Spinal cord (tissue), 10 donors: ENCODE measurements around the gene MEN1. TPM values are rescaled to one million over a fixed set of nuclear protein-coding genes. Genes with fewer than 3 reads are reported as not detected.

Source experiments
- DNase-seq, 6 donors: peaks; one replicate each; pipeline versions ENCODE4 v3.0.0 to v3.0.0-alpha.2; 2013 to 2015; ENCODE audit warnings: low spot score in 6 of 6, low read depth in 4 of 6
- H3K27ac ChIP-seq: one replicate; pipeline ENCODE4 v1.5.1; 2013; ENCODE audit warnings: low read depth, low read length, control low read depth
- H3K27me3 ChIP-seq: one replicate; pipeline ENCODE4 v1.6.1; 2013; ENCODE audit warnings: low read length; ENCODE audit not compliant: control insufficient read depth, insufficient read depth
- H3K36me3 ChIP-seq: one replicate; pipeline ENCODE4 v1.6.1; 2013; ENCODE audit warnings: low read length; ENCODE audit not compliant: control insufficient read depth, insufficient read depth
- H3K4me1 ChIP-seq: one replicate; pipeline ENCODE4 v1.6.1; 2013; ENCODE audit warnings: low read length; ENCODE audit not compliant: control insufficient read depth, insufficient read depth
- H3K4me3 ChIP-seq: one replicate; pipeline ENCODE4 v1.5.1; 2013; ENCODE audit warnings: low read depth, low read length, control low read depth
- H3K9me3 ChIP-seq: one replicate; pipeline ENCODE4 v1.6.1; 2013; ENCODE audit warnings: low read length; ENCODE audit not compliant: control insufficient read depth, insufficient read depth
- WGBS: methylation state at CpG from one replicate; pipeline ENCODE4 v1.1.5; 2013; ENCODE audit warnings: missing lambda C conversion rate; ENCODE audit not compliant: insufficient coverage; 5-methylcytosine and 5-hydroxymethylcytosine counted together
- polyA plus RNA-seq, 2 donors: library from polyadenylated mRNA; unstranded; fragments of 120-200 nt; gene quantifications; one replicate each; pipeline ENCODE4 v1.2.1, GENCODE V29; 2013; ENCODE audit not compliant: insufficient read length in 2 of 2
- total RNA-seq, 2 donors: library from RNA; depleted of rRNA in 1 of 2; stranded (reverse); fragments of 120-200 nt in 1 of 2; fragments of >200 nt in 1 of 2; gene quantifications; one replicate each; pipeline versions ENCODE4 v1.2.3 to v1.2.4, GENCODE V29; 2013 to 2014
- donor health status: healthy.

MEN1 gene
- total and polyA plus RNA-seq, 4 donors: 12.4 to 46.7 (median 28.4) TPM

GRCh38 chr11:64854157-64854533 lies 43.8 kb upstream of the MEN1 start:
- peaks cover 16% of the 10 kb centered on the region for H3K4me1 ChIP-seq
- no peak overlapping the region for H3K4me3 ChIP-seq
- H3K36me3 ChIP-seq: peaks cover 82% of the 10 kb centered on the region
- no peak for DNase-seq
- H3K27ac ChIP-seq: no peak overlapping the region
- 94% methylated on average over 25 of the region's 25 CpGs for WGBS
- H3K27me3 ChIP-seq: no peaks in the 10 kb centered on the region
- H3K9me3 ChIP-seq: no peaks in the 10 kb centered on the region

- Histone ChIP-seq H3K4me3 (no peak overlapping the region), H3K4me1 (peaks cover 19% of the 10 kb centered on the region), H3K36me3 (peaks cover 78% of the 10 kb centered on the region), H3K9me3 (no peaks in the 10 kb centered on the region), H3K27ac (no peak overlapping the region), H3K27me3 (no peaks in the 10 kb centered on the region)
- no peak for DNase-seq
- WGBS: 86% methylated on average over 23 of the region's 27 CpGs
Measured at GRCh38 chr11:64853709-64854108, 43.4 kb upstream of the MEN1 start.

DNA sequence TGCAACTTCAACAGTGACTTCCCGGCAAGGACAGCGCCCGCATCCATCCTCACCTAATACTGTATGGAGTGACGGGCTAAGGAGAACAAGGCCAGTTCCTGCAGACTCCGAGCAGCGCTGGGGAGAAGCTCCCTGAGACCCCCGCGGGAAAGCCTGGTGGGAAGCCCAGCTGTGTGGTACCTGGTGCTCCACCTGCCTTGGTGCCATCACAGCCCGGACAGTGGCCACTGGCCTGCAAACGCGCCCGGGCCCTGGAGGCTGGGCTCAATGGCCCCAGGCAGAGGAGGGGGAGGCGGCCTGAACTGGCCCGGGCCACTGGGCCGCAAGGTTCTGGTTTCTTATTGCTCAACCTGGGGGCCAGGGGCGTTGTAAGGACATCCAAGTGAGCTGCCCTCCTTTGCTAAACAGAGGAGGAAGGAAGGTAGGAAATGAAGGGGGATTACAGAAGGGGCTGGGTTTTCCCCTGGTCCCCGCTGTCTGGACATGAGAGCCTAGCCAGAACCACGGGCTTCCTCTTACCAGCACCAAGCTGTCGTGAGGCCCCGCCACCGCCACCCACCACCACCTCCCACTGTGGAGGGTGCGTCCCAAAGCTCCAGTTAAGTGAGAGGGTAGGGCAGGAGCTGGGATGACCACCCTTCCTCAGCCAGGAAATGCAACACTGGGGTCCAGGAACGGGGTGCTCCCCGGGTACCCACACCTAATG lies 42.6 kb upstream of the MEN1 start:
- peaks cover 70% of the 10 kb centered on the region for H3K36me3 ChIP-seq
- no peak overlapping the region for H3K4me3 ChIP-seq

GRCh38 chr11:64851831-64852351 lies 41.5 kb upstream of the MEN1 start:
- WGBS: 91% methylated on average over 8 of the region's 8 CpGs
- no peaks in the 10 kb centered on the region for H3K27me3 ChIP-seq
- no peak overlapping the region for H3K27ac ChIP-seq
- no peak overlapping the region for H3K4me3 ChIP-seq
- peaks cover 60% of the 10 kb centered on the region for H3K36me3 ChIP-seq
- no peaks in the 10 kb centered on the region for H3K9me3 ChIP-seq
- peaks cover 24% of the 10 kb centered on the region for H3K4me1 ChIP-seq
- DNase-seq: no peak

More for the DNA sequence above, 42.6 kb upstream of the MEN1 start:
- Histone ChIP-seq H3K27ac (no peak overlapping the region), H3K27me3 (no peaks in the 10 kb centered on the region), H3K9me3 (no peaks in the 10 kb centered on the region), H3K4me1 (peaks cover 19% of the 10 kb centered on the region)
- DNase-seq: no peak
- WGBS: 88% methylated on average over 16 of the region's 24 CpGs

- H3K27ac ChIP-seq: no peak overlapping the region
- H3K9me3 ChIP-seq: no peaks in the 10 kb centered on the region
- H3K4me1 ChIP-seq: peaks cover 24% of the 10 kb centered on the region
- 63% methylated on average over 12 of the region's 13 CpGs for WGBS
- H3K36me3 ChIP-seq: peaks cover 52% of the 10 kb centered on the region
- H3K27me3 ChIP-seq: no peaks in the 10 kb centered on the region
- no peak for DNase-seq
- H3K4me3 ChIP-seq: no peak overlapping the region
Measured at GRCh38 chr11:64850979-64851567, 40.7 kb upstream of the MEN1 start.

- peaks cover 2% of the 10 kb centered on the region for H3K27me3 ChIP-seq
- DNase-seq: peak in 1 of 6 donors; percentile 58
- H3K4me3 ChIP-seq: no peak overlapping the region
- H3K27ac ChIP-seq: no peak overlapping the region
- WGBS: 81% methylated on average over 8 of the region's 19 CpGs
- H3K4me1 ChIP-seq: peaks cover 21% of the 10 kb centered on the region
- peaks cover 39% of the 10 kb centered on the region for H3K36me3 ChIP-seq
- no peaks in the 10 kb centered on the region for H3K9me3 ChIP-seq
Measured at GRCh38 chr11:64849598-64850356, 39.4 kb upstream of the MEN1 start.

DNA sequence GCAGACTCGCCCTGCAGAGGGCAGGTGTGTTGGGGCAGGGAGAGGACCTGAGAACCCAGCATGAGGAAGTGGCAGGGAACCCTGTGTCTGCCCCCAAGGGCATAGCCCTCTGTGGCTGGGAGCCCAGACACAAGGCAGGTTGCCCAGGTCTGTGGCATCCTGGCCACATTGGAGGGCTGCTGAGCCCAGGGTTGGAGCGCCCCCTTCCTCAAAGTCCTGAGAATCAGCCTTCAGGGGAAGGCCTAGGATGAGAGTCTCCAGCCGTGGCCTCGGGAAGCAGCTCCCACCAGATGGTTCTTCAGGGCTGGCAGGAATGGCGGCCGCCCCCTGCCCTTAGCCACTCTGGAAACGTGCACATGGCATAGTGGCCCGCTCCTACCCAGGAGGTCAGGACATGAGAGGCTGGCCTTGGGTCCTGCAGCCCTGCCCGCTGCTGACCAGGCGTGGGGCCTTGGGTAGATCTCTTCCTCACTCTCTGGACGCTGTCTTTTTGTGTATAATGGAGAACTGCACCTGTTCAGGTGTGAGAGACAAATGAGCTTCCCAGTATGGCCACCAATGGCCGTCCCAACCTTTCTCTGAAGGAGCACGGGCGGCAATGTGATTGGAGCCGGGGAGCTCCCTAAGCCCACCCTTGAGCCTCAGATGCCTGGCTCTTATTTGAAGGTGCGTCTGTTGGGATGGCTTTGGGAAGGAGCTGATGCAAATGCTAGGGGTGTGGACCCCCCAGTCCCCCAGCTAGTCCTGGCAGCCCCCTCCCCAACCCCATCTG lies 38.7 kb upstream of the MEN1 start:
- Histone ChIP-seq H3K4me3 (no peak overlapping the region), H3K36me3 (peaks cover 31% of the 10 kb centered on the region), H3K27me3 (peaks cover 6% of the 10 kb centered on the region), H3K4me1 (peaks cover 19% of the 10 kb centered on the region), H3K9me3 (no peaks in the 10 kb centered on the region), H3K27ac (no peak overlapping the region)
- 60% methylated on average over 12 of the region's 16 CpGs for WGBS
- no peak for DNase-seq

DNA sequence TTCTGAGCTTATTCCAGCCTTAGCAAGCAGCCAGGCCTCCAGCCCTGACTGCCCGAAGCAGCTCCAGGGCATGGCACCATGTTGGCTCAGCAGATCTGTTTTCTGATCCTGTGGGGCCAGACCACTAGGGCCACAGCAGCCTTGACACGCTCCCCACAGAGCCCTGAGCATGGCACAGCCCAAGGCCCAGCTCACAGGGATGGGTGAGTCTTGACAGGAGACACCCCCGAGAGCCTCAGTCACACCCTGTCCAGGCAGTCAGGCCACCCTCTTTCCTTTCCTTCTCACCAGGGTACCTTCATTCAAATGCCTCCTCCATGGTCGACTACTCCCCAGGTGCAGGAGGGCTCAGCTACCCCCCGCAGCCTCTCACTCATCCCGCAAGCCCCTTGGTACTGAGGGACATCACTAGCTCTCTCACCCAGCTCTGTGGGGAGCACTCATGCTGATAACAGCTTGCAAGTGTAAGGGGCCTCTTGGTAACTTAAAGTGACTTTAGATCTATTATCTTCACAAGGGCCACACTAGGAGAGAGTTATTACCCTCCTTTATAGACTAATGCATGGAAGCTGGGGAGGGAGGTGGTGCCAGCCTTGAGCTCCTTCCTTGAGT lies 38.0 kb upstream of the MEN1 start:
- DNase-seq: no peak
- WGBS: 73% methylated on average over 6 of the region's 6 CpGs
- Histone ChIP-seq H3K4me3 (no peak overlapping the region), H3K27me3 (peaks cover 13% of the 10 kb centered on the region), H3K27ac (no peak overlapping the region), H3K9me3 (no peaks in the 10 kb centered on the region), H3K4me1 (peaks cover 20% of the 10 kb centered on the region), H3K36me3 (peaks cover 24% of the 10 kb centered on the region)
